ENCODE data around the gene SERTM2. TPM values are rescaled to one million over a fixed set of nuclear protein-coding genes. Genes with fewer than 3 reads are reported as not detected.

The SERTM2 gene
- total and polyA plus RNA-seq, 2 experiments from 2014 or later, result 0.27 to 0.59 TPM

DNA sequence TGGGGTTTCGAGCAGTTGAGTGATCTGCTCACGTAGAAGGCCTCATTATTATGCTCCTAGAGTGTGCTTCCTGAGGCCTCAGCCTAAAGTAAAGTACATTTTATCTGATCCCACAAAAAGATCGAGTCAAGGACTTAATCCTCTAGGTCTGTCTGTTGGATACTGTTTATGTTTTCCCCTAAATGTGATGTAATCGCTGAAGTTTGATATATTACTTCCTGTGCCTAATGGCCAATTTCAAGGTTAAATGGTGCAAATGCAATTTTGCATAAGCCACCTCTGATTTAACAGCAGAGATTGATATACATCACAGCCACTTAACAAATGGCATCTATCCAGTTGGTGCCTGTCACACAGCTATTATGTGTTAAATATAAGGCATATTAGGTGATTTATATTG is 19.4 kb upstream of the SERTM2 start:
- ATAC-seq (no peak), DNase-seq (ENCODE audit: low spot score) (no peak)
- H3K4me1 ChIP-seq (ENCODE audit: insufficient read depth), result no peaks in the 10 kb centered on the region
- Mint-ChIP-seq H3K4me3 (no peak overlapping the region), H3K27me3 (ENCODE audit: insufficient read depth, low read depth, poor library complexity) (no peaks in the 10 kb centered on the region), H3K9me3 (no peaks in the 10 kb centered on the region), H3K27ac (no peak overlapping the region), H3K4me1 (peaks cover 2% of the 10 kb centered on the region; the same call in 1 of the 3 replicates), H3K36me3 (ENCODE audit: low read depth) (no peaks in the 10 kb centered on the region)
- H3K36me3 ChIP-seq (ENCODE audit: insufficient read depth), result no peaks in the 10 kb centered on the region
- no peak overlapping the region for H2AFZ ChIP-seq
- no peaks in the 10 kb centered on the region for H4K20me1 ChIP-seq (replicated peaks; ENCODE audit: insufficient read depth)
- H3K9me2 ChIP-seq (ENCODE audit: insufficient read depth), result no peaks in the 10 kb centered on the region
- no peak overlapping the region for H3K4me2 ChIP-seq
- H3K27ac ChIP-seq (ENCODE audit: low read depth), result no peak overlapping the region
- no peaks in the 10 kb centered on the region for H3K79me2 ChIP-seq (replicated peaks; ENCODE audit: insufficient read depth)
- TF ChIP-seq, protein P1, sequence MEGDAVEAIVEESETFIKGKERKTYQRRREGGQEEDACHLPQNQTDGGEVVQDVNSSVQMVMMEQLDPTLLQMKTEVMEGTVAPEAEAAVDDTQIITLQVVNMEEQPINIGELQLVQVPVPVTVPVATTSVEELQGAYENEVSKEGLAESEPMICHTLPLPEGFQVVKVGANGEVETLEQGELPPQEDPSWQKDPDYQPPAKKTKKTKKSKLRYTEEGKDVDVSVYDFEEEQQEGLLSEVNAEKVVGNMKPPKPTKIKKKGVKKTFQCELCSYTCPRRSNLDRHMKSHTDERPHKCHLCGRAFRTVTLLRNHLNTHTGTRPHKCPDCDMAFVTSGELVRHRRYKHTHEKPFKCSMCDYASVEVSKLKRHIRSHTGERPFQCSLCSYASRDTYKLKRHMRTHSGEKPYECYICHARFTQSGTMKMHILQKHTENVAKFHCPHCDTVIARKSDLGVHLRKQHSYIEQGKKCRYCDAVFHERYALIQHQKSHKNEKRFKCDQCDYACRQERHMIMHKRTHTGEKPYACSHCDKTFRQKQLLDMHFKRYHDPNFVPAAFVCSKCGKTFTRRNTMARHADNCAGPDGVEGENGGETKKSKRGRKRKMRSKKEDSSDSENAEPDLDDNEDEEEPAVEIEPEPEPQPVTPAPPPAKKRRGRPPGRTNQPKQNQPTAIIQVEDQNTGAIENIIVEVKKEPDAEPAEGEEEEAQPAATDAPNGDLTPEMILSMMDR (conservative IDR thresholded peaks at IDR 0.05; ENCODE audit: low read depth in 2 of 2), result no peak
- no peak for TF ChIP-seq ZNF114 (CRISPR knock-in tag; IDR thresholded peaks at IDR 0.05)
- no peak for TF ChIP-seq CREB1 (CRISPR knock-in tag; IDR thresholded peaks at IDR 0.05; ENCODE audit: low read depth)
- TF ChIP-seq, protein P2, sequence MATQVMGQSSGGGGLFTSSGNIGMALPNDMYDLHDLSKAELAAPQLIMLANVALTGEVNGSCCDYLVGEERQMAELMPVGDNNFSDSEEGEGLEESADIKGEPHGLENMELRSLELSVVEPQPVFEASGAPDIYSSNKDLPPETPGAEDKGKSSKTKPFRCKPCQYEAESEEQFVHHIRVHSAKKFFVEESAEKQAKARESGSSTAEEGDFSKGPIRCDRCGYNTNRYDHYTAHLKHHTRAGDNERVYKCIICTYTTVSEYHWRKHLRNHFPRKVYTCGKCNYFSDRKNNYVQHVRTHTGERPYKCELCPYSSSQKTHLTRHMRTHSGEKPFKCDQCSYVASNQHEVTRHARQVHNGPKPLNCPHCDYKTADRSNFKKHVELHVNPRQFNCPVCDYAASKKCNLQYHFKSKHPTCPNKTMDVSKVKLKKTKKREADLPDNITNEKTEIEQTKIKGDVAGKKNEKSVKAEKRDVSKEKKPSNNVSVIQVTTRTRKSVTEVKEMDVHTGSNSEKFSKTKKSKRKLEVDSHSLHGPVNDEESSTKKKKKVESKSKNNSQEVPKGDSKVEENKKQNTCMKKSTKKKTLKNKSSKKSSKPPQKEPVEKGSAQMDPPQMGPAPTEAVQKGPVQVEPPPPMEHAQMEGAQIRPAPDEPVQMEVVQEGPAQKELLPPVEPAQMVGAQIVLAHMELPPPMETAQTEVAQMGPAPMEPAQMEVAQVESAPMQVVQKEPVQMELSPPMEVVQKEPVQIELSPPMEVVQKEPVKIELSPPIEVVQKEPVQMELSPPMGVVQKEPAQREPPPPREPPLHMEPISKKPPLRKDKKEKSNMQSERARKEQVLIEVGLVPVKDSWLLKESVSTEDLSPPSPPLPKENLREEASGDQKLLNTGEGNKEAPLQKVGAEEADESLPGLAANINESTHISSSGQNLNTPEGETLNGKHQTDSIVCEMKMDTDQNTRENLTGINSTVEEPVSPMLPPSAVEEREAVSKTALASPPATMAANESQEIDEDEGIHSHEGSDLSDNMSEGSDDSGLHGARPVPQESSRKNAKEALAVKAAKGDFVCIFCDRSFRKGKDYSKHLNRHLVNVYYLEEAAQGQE (IDR thresholded peaks at IDR 0.05; ENCODE audit: unreplicated experiment), result no peak
- no peak for TF ChIP-seq NANOG (IDR thresholded peaks at IDR 0.05; ENCODE audit: borderline replicate concordance)
- TF ChIP-seq EZH2phosphoT487 (IDR thresholded peaks at IDR 0.05; ENCODE audit: unreplicated experiment), result no peak
- no peak for TF ChIP-seq ZNF331 (CRISPR knock-in tag; IDR thresholded peaks at IDR 0.05; ENCODE audit: low read depth)
- TF ChIP-seq STAT1 (IDR thresholded peaks at IDR 0.05; ENCODE audit: unreplicated experiment), result no peak
- TF ChIP-seq JUNB (IDR thresholded peaks at IDR 0.05; ENCODE audit: unreplicated experiment), result no peak
- TF ChIP-seq, protein P3, sequence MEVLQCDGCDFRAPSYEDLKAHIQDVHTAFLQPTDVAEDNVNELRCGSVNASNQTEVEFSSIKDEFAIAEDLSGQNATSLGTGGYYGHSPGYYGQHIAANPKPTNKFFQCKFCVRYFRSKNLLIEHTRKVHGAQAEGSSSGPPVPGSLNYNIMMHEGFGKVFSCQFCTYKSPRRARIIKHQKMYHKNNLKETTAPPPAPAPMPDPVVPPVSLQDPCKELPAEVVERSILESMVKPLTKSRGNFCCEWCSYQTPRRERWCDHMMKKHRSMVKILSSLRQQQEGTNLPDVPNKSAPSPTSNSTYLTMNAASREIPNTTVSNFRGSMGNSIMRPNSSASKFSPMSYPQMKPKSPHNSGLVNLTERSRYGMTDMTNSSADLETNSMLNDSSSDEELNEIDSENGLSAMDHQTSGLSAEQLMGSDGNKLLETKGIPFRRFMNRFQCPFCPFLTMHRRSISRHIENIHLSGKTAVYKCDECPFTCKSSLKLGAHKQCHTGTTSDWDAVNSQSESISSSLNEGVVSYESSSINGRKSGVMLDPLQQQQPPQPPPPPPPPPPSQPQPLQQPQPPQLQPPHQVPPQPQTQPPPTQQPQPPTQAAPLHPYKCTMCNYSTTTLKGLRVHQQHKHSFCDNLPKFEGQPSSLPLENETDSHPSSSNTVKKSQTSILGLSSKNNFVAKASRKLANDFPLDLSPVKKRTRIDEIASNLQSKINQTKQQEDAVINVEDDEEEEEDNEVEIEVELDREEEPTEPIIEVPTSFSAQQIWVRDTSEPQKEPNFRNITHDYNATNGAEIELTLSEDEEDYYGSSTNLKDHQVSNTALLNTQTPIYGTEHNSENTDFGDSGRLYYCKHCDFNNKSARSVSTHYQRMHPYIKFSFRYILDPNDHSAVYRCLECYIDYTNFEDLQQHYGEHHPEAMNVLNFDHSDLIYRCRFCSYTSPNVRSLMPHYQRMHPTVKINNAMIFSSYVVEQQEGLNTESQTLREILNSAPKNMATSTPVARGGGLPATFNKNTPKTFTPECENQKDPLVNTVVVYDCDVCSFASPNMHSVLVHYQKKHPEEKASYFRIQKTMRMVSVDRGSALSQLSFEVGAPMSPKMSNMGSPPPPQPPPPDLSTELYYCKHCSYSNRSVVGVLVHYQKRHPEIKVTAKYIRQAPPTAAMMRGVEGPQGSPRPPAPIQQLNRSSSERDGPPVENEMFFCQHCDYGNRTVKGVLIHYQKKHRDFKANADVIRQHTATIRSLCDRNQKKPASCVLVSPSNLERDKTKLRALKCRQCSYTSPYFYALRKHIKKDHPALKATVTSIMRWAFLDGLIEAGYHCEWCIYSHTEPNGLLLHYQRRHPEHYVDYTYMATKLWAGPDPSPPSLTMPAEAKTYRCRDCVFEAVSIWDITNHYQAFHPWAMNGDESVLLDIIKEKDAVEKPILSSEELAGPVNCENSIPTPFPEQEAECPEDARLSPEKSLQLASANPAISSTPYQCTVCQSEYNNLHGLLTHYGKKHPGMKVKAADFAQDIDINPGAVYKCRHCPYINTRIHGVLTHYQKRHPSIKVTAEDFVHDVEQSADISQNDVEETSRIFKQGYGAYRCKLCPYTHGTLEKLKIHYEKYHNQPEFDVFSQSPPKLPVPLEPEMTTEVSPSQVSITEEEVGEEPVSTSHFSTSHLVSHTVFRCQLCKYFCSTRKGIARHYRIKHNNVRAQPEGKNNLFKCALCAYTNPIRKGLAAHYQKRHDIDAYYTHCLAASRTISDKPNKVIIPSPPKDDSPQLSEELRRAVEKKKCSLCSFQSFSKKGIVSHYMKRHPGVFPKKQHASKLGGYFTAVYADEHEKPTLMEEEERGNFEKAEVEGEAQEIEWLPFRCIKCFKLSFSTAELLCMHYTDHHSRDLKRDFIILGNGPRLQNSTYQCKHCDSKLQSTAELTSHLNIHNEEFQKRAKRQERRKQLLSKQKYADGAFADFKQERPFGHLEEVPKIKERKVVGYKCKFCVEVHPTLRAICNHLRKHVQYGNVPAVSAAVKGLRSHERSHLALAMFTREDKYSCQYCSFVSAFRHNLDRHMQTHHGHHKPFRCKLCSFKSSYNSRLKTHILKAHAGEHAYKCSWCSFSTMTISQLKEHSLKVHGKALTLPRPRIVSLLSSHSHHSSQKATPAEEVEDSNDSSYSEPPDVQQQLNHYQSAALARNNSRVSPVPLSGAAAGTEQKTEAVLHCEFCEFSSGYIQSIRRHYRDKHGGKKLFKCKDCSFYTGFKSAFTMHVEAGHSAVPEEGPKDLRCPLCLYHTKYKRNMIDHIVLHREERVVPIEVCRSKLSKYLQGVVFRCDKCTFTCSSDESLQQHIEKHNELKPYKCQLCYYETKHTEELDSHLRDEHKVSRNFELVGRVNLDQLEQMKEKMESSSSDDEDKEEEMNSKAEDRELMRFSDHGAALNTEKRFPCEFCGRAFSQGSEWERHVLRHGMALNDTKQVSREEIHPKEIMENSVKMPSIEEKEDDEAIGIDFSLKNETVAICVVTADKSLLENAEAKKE (CRISPR knock-in tag; IDR thresholded peaks at IDR 0.05), result no peak
- TF ChIP-seq POLR2AphosphoS5 (IDR thresholded peaks at IDR 0.05; ENCODE audit: low read depth), result no peak
- no peak for TF ChIP-seq ETS1 (IDR thresholded peaks at IDR 0.05)
- TF ChIP-seq EZH2 (IDR thresholded peaks at IDR 0.05; ENCODE audit: low read depth, unreplicated experiment), result no peak
- H3K27me3 ChIP-seq (ENCODE audit: insufficient read depth), result no peaks in the 10 kb centered on the region
- no peaks in the 10 kb centered on the region for H3F3A ChIP-seq (replicated peaks; ENCODE audit: low read depth)
- H3K4me3 ChIP-seq, result no peak overlapping the region

Data from GM23338 (cell line).